Brain pericyte (primary cell): ENCODE measurements around the gene LENG9.
"Not testable (repeated sequence)": the region's sequence is repeated elsewhere in the genome, so short reads cannot be mapped to it uniquely, and the experiment has no call there.

Experiments
- DNase-seq: peaks from one replicate; pipeline ENCODE4 v3.0.0-alpha.2; 2012; ENCODE audit warnings: low read depth, low spot score

LENG9 gene

DNA sequence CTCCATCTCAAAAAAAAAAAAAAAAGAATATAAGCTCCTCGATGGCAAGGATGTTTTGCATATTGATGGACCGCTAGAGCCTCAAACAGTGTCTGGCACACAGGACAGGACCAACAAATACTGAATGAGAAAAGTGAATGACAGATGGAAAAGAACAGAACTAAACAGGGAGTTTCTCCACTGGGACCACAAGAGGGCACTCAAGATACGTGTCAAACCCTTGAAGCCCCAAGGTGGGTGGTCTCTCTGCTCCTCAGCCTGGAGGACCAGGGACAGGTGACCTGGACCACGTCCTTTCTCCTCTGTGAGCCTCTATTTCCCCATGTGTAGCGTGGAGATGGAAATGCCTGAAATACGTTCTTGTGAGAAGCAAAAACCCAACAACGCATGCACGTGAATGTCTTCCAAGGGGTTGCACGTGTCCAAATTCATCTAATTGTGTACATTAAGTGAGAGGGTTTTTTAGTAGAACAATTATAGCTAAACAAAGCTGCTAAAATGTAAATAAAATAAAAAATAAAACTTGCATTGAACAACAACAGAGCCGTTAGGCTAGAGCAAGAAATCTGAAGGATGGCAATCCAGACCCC is 15.2 kb upstream of the LENG9 start:
- no peak for DNase-seq

DNA sequence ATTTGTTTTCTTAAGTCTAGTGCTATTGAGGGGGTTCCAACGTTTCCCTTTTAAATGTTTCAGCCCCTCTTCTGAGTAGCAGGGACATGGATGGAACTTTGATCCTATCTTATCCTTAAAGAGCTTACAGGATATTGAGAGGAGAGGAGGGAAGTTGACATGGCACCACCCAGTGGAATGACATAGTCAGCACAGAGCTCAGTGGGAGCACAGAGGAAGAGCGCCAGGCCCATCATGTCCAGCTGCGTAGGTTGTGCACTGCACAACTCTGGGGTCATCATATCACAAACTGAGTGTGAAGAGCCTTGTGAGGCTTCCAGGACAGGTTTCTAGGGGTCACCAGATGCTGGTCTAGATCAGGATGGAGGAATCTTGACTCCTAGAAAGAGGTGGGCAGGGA is 14.1 kb upstream of the LENG9 start:
- DNase-seq: no peak

DNA sequence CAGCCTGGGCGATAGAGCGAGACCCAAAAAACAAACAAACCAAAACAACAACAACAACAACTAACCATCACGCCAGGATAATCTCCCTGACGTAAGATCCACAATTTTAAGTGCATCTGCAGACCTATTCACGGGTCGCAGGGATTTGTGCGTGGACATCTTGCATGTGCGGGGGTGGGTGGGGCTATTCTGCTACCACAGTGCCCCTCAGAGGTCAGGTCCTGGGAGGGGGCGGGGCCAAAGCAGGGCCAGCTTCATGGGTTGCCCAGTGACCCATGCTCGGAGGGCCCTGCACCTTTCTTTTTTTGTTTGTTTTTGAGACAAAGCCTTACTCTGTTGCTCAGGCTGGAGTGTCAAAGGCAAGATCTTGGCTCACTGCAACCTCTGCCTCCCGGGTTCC is 12.1 kb upstream of the LENG9 start:
- no peak for DNase-seq

DNA sequence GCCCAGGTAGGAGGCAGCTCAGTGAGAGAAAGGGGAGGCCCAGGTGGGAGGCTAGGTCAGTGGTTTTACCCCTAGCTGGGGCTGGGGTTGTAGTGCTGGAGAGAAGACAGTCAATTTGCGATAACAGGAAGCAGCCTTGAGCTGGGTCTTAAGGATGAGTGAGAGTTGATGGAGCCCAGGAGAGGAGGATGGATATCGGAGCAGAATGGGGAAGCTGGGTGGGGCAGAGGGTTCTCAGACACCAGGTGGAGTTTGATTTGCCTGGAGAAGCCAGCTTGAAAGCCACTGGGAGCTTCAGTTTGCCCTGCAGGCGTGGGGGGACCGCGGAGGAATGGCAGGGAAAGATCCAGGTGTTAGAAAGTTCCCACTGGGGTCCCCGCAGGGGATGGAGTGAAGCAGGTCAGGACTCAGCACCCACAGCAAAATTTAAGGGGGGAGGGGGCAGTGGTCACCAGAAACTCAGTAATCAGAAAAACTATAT is 10.4 kb upstream of the LENG9 start:
- DNase-seq: no peak

DNA sequence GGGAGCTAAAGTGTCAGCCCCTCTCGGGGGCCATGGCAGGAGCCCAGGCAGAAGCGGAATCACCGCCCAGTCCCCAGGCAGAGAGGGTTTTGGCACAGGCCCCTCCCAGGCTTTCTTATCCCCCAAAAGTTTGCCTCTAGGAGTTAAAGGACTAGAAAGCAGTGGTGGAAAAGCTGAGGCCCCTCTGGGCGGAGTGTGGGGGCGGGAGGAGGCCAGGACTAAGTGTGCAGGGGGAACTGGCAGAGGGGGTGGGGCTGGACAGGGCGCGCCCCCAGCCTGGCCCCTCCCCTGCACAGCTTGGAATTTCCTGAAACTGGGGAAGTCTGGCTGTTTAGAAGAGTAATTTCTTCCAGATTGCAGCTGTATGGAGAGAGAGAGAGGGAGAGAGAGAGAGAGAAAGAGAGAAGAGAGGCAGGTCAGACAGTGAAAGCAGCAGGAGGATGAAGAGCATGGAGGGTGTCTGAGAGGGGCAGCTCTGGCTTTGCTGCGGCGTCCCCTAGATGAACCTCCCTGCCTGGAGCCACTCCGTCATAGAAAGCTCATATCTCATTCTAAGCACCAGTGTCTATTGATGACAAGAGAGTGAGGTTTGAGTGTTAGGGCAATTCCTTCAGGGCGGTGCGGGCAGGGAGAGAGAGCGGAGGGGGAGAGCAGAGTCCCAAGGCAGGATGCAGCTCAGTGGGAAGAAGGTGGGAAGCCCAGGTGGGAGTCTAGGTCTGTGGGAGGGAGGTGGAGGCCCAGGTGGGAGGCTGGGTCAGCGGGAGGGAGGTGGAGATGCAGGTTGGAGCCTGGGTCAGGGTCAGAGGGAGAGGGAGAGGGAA is 9.7 kb upstream of the LENG9 start, which contains the start of gene CDC42EP5:
TSS of gene CDC42EP5 (minus strand) at position 226 of the 821 bp plus-strand sequence. CDS start 7,749 bp downstream, outside the sequence.
- DNase-seq: no peak

DNA sequence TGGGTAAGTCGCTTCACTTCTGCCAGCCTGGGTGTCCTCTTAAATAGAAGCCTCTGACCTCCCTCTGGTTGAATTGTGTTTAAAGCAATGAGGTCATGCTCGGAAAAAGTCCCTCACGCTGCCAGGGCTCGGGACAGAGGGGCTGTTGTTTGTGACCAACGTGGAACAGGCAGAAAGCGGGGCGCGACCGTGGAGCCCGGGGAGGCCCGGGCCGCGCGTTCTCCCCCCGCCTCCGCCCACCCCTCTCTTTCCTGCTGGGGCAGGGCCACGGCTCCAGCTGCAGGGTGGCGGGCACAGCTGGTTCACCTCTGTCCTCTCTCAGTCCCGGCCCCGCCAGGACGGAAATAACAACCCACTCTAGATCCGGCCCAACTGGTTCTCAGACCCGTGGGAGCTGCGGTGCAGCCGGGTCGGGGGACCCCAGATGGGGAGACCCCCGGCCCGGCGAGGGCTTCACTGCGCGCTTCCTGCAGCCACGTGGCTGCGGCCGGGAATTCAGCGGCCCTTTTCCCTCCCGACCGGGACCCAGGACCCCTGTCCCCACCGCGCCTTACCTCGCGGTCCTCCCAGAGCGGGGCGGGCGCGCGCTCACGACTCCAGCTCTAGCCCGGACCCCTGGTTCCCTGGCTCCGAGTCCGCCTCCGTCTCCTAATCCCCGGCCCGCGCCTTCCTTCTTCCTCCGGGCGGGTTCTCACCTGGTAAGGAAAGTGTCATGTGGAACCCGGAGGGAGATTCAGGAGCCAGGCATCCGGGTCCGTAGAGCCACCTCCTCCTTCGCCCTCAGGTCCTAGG is 7.6 kb upstream of the LENG9 start:
- no peak for DNase-seq

DNA sequence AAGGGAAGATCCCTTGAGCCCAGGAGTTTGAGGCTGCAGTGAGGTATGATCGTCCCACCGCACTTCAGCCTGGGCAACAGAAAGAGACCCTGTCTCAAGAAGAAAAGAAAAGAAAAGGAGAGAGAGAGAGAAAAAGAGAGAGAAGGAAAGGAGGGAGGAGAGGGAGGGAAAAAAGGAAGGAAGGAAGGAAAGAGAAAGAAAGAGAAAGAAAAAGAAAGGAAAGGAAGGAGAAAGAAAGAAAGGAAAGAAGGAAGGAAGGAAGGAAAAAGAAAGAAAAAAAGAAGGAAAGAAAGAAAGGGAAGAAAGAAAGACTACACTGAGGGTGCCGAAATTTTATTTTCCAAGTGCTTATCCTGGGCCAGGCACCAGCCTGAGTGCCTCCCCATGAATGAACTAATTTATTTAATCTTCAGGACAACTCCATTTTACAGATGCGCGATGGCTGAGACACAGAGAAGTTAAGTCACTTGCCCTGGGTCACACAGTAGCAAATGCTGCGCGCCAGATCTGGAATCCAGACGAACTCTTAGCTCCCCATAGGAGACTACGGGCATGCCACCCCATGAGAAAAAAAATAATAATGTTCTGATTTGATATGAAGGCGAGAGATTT is 6.8 kb upstream of the LENG9 start:
- DNase-seq: no peak

DNA sequence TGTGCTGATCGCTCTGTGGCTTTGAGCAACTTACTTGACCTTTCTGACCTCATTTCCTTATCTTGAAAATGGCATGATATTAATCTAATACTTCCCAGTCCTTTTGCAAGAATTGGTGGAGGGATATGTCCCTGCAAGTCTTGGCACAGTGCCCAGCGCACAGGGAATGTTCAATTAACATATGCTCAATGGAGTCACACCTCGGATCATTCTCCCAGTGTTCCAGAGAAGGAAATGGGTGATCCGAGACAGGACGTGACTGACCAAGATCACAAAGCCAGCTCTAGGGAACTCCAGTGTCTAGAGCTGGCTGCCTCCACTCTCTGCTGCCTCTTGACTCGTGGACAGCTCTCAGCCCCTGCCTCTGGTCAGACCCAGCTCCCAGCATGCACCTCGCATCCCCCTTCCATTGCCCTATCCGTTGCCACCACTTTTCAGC is 5.9 kb upstream of the LENG9 start:
- DNase-seq: no peak

DNA sequence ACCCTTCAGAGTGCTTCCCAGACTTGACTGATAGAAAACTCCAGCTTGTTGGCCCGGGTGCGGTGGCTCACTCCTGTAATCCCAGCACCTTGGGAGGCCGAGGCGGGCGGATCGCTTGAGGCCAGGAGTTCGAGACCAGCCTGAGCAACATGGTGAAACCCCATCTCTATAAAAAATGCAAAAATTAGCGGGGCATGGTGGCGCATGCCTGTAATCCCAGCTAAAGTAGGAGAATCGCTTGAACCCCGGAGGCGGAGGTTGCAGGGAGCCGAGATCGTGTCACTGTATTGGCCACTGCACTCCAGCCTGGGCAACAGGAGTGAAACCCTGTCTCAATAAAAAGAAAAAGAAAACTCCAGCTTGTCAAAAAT is 2.5 kb upstream of the LENG9 start:
- not testable (repeated sequence) for DNase-seq

DNA sequence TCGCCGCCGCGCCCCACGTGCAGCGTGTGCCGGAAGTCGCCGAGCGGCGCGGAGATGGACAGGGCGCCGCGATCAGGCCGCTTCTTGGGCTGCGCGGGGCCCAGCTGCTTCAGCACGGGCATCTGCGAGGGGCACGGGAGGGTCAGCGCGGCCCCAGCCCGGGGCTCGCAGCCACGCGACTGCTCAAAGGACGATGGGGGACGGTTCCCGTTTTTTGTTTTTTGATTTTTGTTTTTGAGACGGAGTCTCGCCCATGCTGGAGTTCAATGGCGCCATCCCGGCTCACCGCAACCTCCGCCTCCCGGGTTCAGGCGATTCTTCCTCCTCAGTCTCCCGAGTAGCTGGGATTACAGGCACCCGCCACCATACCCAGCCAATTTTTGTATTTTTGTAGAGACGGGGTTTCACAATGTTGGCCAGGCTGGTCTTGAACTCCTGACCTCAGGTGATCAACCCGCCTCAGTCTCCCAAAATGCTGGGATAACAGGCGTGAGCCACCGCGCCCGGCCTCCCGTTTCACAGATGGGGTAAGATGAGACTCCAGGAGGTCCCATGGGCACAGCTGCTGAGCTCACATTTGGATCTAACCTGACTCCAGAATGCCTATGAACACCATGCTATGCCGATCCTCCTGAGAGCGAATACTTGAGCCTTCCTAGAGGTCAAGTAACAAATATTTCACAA is 2.0 kb upstream of the LENG9 start:
- no peak for DNase-seq

DNA sequence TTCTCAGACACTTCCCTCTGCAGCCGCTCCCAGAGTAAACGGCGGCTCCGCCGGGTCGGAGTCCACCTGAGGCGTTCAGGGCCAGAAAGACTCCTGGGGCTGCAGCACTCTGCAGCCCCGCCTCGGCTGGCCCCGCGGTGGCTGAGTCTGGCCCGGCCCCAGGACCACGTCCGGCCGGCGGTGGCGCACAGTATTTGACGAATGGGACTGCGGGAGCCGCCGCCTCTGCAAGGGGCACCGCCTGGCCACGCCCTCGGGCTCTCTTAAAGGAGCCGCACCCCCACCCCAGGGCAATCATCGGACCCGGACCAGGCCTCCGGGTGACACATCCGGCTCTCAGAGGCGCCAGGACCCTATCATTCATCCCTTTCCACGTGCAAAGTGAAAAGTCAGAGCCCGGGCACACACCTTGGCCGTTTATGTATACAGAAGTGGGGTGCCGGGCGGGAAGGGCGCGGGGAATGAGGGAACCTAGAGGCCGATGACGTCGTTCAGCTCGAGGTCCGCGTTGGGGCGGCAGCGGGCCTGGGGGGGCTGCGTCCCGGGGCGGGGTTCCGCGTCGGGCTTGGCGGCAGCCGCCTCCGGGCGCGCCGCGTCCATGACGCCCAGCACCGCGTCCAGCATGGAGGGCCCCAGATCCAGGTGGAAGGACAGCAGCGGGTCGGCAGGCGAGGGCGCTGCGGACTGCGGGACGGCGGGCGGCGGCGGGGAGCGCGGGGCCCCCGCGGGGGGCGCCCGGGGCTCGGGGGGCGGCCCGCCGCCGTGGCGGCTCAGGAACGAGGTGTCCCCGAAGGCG is 1.2 kb upstream of the LENG9 start:
- DNase-seq: no peak

DNA sequence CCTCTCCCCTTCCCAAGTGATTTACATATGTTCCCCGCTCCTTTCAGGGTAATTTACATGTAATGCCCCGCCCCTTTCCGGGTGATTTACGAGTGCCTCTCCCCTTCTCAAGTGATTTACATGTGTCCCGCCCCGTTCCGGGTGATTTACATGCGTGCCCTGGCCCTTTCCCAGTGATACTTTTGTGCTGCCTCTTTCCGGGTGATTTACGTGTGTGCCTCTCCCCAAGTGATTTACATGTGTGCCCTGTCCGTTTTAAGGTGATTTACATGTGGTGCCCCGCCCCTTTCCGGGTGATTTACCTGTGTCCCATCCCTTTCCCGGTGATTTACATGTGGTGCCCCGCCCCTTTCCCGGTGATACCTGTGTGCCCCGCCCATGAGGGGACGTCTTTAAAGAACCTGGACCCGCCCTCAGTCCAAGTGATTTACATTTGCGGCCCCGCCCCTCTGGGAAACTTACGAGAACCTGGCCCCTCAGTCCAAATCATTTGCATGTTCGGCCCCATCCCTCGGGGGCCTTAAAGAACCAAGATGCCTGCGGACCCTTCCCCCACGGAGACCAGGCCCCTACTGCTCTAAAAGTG is 559 bp upstream of the LENG9 start:
- DNase-seq: no peak

DNA sequence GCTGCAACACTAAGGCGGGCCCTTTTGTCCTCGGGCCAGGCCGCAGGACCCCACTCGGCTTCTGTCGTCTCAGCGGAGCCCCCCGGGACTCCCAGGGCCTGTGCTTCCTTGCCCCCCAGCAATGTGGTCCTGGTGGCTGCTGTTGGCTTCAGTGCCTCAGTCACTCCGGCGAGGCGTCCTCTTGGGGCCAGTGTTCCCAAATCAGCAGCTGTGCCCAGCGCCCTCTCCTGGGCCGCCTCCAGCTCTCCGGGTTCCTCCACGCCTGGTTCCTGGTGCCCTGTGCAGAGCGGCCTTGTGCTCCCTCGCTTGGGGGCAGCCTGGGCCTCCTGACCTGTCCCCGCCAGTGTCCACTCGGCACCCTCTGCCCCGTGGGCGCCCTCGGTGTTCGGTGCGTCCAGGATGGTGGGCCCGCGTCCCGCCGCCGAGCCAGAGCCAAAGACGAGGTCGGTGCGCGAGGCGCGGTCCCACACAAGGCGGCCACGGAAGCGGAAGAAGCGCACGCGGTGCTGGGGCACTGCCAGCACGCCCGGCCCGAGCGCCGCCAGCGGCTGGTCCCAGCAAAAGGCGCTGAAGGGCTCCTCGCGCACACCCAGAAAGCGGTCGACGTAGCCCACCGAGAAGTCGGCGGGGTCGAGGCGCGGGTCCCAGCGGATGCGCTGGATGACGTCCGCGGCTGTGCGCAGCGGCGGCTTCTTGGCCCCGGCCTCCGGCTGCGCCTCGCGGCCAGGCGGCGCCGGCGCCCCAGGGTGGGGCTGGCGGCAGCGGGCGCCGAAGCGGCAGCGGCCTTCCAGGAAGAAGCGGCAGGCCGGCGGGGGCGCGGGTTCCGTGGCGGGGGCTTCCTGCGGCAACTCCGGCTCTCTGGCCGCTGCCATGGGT is 685 bp downstream of the LENG9 start:
- DNase-seq: no peak

DNA sequence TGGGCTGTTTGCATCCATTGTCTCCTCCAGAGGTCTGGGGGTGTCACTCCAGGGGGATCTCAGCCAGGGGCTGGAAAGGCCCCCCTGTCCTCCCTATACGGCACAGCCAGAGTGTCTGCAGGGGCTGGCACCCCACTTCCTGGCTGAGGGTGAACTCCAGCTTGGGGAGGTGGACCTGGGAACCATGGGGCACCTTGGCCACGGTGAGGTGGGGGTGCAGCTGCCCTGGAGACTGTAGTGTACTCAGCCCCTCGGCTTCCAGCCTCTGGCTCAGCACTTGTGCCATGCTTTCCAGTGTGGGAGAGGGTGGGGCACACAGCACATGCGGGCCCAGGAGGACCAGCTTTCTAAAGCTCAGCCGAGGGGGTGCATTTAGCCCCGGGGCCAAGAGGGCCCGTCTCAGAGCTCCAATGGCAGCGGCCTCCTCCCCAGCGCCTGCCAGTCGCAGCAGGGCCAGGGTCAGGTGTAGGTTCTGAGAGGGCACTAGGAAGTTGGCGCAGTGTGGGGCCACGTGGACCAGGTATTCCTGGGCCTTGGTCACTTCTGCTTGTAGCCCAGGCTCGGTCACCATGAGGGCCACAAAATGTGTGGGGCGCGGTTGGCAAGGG is 1.4 kb downstream of the LENG9 start:
- no peak for DNase-seq

DNA sequence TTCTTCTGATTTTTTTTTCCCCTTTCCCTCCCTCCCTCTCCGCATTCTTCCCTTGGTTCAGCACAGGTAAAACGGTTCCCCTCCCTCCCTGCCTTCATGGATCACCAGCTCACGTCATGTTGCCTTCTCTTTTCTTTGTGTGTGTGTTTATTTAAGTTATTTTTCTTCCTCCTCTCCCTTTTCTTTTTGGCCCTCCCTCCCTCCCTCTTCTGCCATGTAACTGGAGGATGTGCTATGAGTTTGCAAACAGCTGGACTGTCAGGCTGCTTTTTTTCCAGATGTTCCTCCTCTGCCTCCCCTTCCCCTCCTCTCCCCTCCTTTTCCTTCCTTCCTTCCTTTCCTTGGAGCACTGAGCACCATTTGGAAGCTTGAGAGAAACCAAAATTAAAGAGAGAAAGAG is 2.0 kb downstream of the LENG9 start:
- no peak for DNase-seq

DNA sequence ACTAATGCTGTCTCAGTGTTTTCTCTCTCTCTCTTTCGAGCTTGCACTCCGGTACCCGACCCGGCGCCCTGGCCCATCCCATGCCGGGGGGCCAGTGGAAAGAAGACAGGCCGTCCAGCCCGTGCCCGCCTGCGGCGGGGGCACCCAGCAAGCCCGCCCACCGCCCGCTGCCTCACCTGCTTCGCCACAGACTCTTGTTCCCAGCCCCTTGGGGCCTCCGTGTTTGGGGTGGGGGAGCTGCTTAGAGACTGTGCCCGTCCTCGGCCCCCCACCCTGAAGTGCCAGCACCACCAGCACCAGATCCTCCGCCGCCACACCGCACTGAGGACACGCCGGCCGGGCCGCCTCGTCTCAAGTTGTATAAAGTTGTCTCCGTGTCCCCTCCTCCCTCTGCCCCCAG is 2.4 kb downstream of the LENG9 start:
- DNase-seq: no peak

DNA sequence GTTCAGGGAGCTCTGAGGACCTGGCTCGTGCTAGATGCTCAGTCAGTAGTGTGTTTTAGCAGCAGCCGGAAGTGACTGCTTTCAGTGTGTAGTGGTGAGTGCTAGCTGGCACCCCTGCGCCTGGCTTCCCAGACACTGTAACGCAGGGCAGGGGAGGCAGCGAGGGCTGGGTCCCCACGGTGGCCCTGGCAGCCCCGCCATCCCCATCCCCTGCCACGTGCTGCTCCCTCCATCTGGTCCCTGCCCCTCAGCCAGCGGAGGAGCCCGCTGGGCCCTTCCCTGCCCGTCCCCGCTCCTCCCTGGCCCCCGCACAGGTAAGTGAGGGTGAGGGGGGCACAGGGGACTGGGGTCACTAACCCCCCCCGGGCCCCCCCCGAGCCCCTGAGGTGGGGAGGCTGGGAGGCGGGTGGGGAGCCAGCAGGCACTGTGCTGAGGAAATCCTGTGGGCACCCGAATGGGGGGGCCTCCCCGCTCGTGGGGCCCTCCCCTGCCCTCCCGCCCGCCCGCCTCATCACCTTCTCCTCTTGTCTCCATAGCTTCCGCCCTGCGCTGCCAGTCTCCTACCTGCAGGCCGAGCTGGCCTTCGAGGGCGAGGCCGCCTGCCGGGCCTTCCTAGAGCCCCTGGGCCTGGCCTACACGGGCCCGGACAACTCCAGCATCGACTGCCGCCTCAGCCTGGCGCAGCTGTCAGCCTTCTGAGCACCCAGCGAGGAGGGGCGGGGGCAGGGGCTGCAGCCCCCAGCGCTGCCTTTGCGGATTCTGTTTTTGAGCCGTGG is 3.2 kb downstream of the LENG9 start:
- DNase-seq: no peak
